GM12864 (cell line): ENCODE measurements around the gene TCTN2.

Experiments used
- DNase-seq: peaks from one replicate; pipeline ENCODE4 v3.0.0-alpha.2; 2011; ENCODE audit warnings: low read depth
- H3K4me3 ChIP-seq: 2 replicates; pipeline ENCODE4 v1.5.1; 2011; ENCODE audit warnings: mild to moderate bottlenecking, low read depth, low read length, control low read depth
- CTCF ChIP-seq: IDR thresholded peaks from 2 replicates; pipeline ENCODE4 v1.5.1; 2011; ENCODE audit warnings: low read depth, mild to moderate bottlenecking, moderate library complexity, low read length, control low read depth, inconsistent platforms; ENCODE audit errors: missing control alignments

TCTN2 gene

GRCh38 chr12:123670882-123671728, at the start of gene TCTN2:
Gene TCTN2, plus strand, starts transcription at chr12:123671113. Its CDS starts 128 bp downstream, at chr12:123671241.
- DNase-seq: peak; percentile 71
- H3K4me3 ChIP-seq: peak within 1 kb of the TSS; percentile 58
- TF ChIP-seq CTCF: no peak

DNA sequence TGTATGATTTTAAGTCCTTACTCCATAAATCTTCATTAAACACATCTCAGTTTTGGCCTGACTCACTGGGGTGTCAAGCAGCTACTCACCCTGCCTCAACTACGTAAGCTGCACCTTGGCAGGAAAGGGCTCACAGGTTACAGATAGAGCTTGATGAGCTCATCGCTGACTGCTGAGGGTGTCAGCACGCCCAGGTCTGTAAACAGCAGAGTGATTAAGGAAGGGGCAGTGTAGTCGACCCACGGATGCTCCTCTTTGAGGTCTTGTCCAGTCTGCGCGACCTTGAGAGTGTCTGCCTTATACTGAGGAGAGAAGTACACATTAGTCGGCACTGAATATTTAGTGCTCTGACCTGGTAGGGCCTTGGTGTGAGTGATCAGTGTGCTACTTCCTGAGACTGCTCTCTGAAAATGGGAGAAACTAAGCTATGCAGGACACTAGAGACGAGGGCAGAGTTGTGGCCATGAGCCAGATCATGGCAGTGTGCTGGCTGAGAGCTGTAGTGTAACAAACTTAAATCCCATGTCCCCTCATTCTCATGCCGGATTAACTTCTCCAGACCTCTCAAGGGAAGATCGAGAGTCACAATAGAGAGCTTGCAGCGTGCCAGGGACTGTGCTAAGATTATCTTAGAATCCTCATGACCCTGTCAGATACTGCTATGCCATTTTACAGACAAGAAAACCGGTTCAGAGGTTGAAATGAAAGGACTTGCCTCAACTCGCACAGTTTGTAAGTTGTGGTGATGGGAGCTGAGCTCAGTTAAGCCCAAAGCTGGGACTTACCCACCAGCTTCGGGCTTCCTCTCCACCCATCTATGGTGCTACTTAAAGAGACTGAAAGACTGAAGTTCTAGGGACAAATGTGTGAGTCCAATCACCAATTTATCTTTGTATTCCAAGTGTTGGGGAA, 49.0 kb upstream of the TCTN2 start:
- no peak for DNase-seq
- no peak overlapping the region for H3K4me3 ChIP-seq
- no peak for TF ChIP-seq CTCF

GRCh38 chr12:123633379-123634141, 37.4 kb upstream of the TCTN2 start, which contains the start of the genes EIF2B1 and GTF2H3:
Gene EIF2B1, minus strand, starts transcription at chr12:123633686. Its CDS starts 129 bp downstream, at chr12:123633557.
Gene GTF2H3, plus strand, starts transcription at chr12:123633829. Its CDS starts 31 bp downstream, at chr12:123633860.
- DNase-seq: peak; percentile 93

DNA sequence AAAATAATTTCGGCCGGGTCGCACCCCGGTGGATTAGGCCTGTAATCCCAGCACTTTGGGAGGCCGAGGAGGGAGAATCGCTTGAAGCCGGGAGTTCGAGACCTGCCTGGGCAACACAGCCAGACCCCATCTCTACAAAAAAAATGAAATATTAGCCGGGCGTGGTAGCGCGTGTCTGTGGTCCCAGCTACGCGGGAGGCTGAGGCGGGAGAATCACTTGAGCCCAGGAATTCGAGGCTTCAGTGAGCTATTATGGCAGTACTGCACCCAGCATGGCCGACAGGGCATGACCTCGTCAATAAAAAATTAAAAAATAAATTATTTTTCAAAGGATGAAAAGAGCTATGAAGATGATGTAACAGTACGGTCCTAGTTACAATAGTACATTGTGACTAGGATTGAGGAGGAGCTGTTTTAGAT, 36.8 kb upstream of the TCTN2 start:
- no peak for DNase-seq
- H3K4me3 ChIP-seq: peak overlapping the region; percentile 92
- no peak for TF ChIP-seq CTCF

More at GRCh38 chr12:123633379-123634141, 37.4 kb upstream of the TCTN2 start, which contains the start of the genes EIF2B1 and GTF2H3:
- H3K4me3 ChIP-seq: peak within 1 kb of the TSS; percentile 92
- no peak for TF ChIP-seq CTCF

GRCh38 chr12:123643911-123644310, 27.0 kb upstream of the TCTN2 start:
- H3K4me3 ChIP-seq: no peak overlapping the region
- no peak for TF ChIP-seq CTCF
- no peak for DNase-seq

- no peak for TF ChIP-seq CTCF
- DNase-seq: no peak
- no peak overlapping the region for H3K4me3 ChIP-seq
These were observed 25.5 kb upstream of the TCTN2 start for GRCh38 chr12:123645380-123645779.
